DMS153 treated with DMSO at 0.1 percent for 48 hours (cell line): ENCODE results near the gene RCOR3.
A peak's percentile ranks its signal among the peaks of the same experiment; 100 is the strongest.
"Not testable (repeated sequence)": the region's sequence is repeated elsewhere in the genome, so short reads cannot be mapped to it uniquely, and the experiment has no call there.

ENCODE experiments used
- DNase-seq: peaks from one replicate; lab custom pipeline; 2025; ENCODE audit not compliant: unreplicated experiment; lab: John Stamatoyannopoulos, UW

RCOR3 gene

DNA sequence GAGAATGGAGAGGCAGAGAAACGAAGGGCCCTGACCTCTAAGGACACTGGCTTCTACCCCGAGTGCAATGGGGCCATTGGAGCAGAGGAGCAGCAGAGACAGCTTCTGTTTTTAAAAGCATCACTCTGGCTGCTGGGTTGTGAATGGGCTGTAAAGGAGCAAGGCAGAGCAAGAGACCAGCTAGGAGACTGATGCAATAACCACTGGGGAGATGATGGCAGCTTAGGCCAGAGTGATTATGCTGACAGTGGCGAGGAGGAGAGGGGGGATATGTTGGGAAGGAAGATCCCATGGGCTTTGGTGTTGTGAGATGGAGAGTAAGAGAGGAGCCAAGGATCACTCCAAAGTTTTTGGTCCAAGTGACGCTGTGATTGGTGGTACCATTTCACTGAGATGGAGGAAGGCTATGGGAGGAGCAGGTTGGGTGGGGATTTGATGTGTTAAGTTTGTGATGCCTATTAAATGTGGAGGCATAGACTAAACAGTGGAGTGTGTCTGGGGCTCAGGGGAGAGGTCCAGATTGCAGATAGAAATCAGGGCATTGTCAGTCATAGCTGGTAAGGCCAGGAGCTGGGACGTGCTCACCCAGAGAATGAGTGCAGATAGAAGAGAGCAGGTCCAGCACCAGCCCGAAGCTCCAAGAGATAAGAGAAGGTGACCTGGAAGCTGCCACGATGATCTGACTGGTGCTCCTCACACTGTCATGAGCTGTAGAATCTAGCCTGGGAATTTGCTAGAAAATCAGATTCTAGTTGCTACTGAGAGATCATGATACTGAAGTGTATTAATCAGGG lies 78.5 kb downstream of the RCOR3 start:
- DNase-seq: no peak

DNA sequence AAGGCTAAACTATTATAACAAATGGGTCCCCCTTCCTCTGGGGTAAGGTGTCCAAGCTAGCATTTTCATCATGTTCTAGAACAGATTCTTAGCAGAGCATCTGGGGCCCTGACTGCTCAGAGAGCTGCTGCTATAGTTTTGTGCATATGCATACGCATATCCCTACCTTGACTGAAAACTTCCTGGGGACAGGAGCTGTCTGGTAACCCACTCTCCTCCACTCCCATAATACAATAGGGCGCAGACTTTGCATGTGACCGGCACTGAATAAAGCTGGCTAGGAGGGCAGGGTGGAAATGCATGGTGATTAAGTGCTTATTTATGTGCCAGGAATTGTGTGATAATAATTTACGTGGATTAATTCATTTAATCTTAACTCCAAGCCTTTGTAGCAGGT lies 79.1 kb downstream of the RCOR3 start:
- DNase-seq: no peak

DNA sequence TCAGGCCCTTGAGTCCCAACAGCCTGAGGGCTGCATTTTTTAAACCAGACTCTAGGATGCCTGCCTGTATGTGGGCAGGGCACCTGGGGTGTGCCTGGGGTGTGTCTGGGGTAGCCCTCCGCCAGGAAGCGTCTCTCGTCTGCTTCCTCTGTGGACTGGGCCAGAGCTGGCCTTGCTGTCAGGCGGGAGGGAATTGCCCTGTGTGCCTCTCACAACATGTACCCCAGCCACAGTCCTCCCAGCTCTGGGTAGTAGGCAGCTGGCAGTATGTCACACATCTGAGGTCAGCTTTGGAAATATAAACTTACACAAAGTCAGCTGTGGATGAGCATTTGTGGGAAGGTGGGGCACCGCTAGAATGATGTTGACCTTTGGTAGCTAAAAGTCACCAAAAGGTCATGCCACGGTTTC lies 80.5 kb downstream of the RCOR3 start:
- no peak for DNase-seq

DNA sequence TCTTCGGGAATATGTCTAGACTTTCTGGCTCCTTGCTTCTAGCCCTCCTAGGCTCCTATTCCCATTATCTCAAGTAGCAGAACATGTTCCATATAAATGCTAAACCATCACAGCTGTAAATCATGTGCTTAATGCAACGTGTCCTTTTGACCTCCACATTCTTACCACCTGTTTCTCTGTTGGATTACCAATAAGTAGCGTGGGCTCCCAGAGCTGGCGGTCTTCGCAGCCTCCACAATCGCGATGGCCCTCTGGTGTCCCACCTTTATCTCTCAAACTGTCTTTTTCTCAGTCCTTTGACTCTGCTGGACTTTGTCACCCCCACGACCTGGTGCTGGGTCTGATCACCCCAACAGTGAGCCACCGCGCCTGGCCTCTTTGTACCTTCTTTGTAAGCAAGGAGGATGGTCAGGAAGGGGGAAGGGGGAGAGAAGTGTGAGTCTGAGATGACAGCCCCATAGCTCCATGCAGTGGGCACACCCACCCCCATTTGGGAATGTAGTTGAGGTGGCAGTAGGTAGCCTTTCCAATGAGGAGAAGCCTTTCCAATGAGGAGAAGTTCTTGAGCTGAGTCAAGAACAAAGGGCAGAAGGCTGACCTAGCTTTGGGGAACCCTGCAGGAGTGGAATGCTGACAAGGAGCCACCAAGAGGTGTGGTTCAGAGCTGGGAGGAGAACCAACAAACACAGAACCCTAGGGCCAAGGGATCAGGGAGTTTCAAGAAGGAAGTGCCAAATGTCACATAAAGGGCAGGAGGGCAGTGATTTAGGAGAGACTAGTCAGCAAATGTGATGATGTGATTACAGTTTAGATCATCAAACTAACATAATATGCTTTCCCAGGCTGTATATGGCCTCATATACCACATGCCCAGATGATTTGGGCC lies 81.7 kb downstream of the RCOR3 start:
- no peak for DNase-seq

- no peak for DNase-seq
These were observed 82.8 kb downstream of the RCOR3 start for GRCh38 chr1:211341999-211342398.

GRCh38 chr1:211343607-211344006 lies 84.4 kb downstream of the RCOR3 start:
- no peak for DNase-seq

GRCh38 chr1:211344152-211344618 lies 85.0 kb downstream of the RCOR3 start:
- DNase-seq: no peak

- DNase-seq: peak; percentile 47
These were observed 86.6 kb downstream of the RCOR3 start for GRCh38 chr1:211345719-211346118.

GRCh38 chr1:211347077-211347844 lies 88.1 kb downstream of the RCOR3 start:
- DNase-seq: no peak

DNA sequence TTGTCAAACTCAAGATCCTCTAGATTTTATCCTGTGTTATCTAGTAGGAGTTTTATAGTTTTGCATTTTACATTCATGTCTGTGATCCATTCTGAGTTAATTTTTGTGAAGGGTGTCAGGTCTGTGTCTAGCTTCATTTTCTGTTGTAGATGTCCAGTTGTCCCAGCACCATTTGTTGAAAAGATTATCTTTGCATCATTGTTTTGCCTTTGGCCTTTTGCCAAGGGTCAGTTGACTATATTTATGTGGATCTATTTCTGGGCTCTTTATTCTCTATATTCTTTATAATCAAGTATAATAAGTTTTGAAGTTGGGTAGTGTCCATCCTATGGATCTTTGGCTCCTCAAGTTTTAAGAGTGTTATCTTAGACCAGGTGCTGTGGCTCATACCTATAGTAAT lies 89.4 kb downstream of the RCOR3 start:
- no peak for DNase-seq

GRCh38 chr1:211349741-211350140 lies 90.6 kb downstream of the RCOR3 start:
- DNase-seq: no peak

DNA sequence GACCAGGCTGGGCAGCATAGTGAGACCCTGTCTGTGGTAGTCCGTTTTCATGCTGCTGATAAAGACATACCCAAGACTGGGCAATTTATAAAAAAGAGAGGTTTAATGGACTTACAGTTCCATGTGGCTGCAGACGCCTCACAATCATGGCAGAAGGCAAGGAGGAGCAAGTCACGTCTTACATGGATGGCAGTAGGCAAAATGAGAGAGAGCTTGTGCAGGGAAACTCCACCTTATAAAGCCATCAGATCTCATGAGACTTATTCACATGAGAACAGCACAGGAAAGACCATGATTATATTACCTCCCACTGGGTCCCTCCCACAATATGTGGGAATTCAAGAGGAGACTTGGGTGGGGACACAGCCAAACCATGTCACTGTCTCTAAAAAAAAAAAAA lies 92.9 kb downstream of the RCOR3 start:
- not testable (repeated sequence) for DNase-seq

GRCh38 chr1:211352465-211352864 lies 93.3 kb downstream of the RCOR3 start:
- DNase-seq: no peak

- DNase-seq: no peak
These were observed 93.9 kb downstream of the RCOR3 start for GRCh38 chr1:211352985-211353515.

GRCh38 chr1:211353562-211354212 lies 94.5 kb downstream of the RCOR3 start:
- no peak for DNase-seq

- DNase-seq: no peak
These were observed 96.7 kb downstream of the RCOR3 start for GRCh38 chr1:211355873-211356272.

- no peak for DNase-seq
These were observed 97.7 kb downstream of the RCOR3 start for GRCh38 chr1:211356723-211357407.

- no peak for DNase-seq
These were observed 99.5 kb downstream of the RCOR3 start for GRCh38 chr1:211358685-211359084.

DNA sequence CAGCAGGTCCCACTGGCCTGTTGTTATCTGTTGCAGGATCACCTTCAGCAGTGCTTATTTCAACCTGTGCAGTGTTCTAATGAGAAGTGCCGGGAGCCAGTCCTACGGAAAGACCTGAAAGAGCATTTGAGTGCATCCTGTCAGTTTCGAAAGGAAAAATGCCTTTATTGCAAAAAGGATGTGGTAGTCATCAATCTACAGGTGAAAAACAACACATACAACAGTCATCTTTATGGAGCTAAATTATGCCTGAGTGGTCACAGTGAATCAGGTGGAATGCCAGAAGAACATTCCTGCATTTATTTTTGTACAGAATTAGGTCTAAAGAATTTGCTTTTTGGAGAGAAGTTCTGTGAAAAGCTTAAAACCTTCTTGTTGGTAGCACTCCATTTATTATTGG lies 100.7 kb downstream of the RCOR3 start:
- no peak for DNase-seq

DNA sequence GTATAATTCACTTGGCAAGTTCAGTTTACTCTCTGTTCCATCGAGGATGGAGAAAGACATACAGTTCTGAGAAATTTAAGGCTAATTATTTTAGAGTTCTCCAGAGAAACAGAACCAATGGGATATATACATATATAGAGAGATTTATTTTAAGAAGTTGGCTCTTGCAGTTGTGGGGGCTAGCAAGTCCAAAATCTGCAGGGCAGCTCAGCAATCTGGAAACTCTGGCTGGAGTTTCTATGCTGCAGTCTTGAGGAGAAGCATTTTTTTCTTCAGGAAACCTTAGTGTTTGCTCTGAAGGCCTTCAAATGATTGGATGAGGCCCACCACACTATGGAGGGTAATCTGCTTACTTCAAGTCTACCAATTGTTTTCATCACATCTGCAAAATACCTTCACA lies 102.0 kb downstream of the RCOR3 start:
- DNase-seq: no peak
